ENCODE data around the gene ZNF138. TPM values are rescaled to one million over a fixed set of nuclear protein-coding genes. Genes with fewer than 3 reads are reported as not detected.
A peak's percentile ranks its signal among the peaks of the same experiment; 100 is the strongest.
"Not testable (repeated sequence)": the region's sequence is repeated elsewhere in the genome, so short reads cannot be mapped to it uniquely, and the experiment has no call there.

Gene ZNF138
- total RNA-seq, 1 experiment from 2014 or later: 9.2 TPM

DNA sequence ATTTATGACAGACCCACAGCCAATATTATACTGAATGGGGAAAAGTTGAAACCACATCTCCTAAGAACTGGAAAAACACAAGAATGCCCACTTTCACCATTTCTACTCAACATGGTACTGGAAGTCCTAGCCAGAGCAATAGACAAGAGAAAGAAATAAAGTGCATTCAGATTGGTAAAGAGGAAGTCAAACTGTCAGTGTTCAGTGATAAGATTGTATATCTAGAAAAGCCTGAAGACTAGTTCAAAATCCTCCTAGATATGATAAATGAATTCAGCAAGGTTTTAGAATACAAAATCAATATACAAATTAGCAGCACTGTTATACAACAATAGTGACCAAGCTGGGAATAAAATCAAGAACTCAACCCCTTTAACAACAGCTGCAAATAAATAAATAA is 6.9 kb upstream of the ZNF138 start:
- Histone ChIP-seq H3K4me1 (ENCODE audit: insufficient read depth, low read length, poor library complexity, severe bottlenecking) (no peaks in the 10 kb centered on the region), H3K4me3 (ENCODE audit: low read depth, low read length, poor library complexity, severe bottlenecking) (no peak overlapping the region), H3K36me3 (ENCODE audit: insufficient read depth, low read length, poor library complexity, severe bottlenecking) (no peaks in the 10 kb centered on the region), H3K9me3 (ENCODE audit: low read depth, low read length, poor library complexity, severe bottlenecking) (no peaks in the 10 kb centered on the region), H3K27me3 (replicated peaks; ENCODE audit: insufficient read depth, low read depth, low read length, poor library complexity) (no peaks in the 10 kb centered on the region), H3K27ac (ENCODE audit: low read depth, low read length, poor library complexity, severe bottlenecking) (no peak overlapping the region)
- no peak for DNase-seq (ENCODE audit: low spot score)
- BruUV-seq (replicated peaks): no TSS peak
- TF ChIP-seq, protein P1, sequence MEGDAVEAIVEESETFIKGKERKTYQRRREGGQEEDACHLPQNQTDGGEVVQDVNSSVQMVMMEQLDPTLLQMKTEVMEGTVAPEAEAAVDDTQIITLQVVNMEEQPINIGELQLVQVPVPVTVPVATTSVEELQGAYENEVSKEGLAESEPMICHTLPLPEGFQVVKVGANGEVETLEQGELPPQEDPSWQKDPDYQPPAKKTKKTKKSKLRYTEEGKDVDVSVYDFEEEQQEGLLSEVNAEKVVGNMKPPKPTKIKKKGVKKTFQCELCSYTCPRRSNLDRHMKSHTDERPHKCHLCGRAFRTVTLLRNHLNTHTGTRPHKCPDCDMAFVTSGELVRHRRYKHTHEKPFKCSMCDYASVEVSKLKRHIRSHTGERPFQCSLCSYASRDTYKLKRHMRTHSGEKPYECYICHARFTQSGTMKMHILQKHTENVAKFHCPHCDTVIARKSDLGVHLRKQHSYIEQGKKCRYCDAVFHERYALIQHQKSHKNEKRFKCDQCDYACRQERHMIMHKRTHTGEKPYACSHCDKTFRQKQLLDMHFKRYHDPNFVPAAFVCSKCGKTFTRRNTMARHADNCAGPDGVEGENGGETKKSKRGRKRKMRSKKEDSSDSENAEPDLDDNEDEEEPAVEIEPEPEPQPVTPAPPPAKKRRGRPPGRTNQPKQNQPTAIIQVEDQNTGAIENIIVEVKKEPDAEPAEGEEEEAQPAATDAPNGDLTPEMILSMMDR (conservative IDR thresholded peaks at IDR 0.05; ENCODE audit: low read depth, low read length): no peak
- TF ChIP-seq EZH2 (IDR thresholded peaks at IDR 0.05; ENCODE audit: borderline replicate concordance, low read depth, low read length, poor library complexity, severe bottlenecking): no peak
- ChIA-PET CTCF (no interaction called here), POLR2A (ENCODE audit: low non-redundant PET) (no interaction called here)
- intact Hi-C loops (cut with micrococcal nuclease; ENCODE audit: unreplicated experiment): no loop called here

DNA sequence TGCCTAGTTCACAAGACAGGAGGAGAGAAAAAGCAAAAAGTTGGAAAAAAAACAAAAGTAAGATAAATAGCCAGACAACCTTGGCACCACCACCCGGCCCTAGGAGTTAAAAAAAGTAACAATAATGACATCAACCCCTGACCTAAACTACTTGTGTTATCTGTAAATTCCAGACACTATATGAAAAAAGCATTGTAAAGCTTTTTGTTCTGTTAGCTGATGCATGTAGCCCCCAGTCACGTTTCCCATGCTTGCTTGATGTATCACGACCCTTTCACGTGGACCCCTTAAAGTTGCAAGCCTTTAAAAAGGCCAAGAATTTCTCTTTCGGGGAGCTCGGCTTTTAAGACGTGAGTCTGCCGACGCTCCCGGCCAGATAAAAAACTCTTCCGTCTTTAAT is 5.0 kb upstream of the ZNF138 start:
- intact Hi-C loops (cut with micrococcal nuclease; ENCODE audit: unreplicated experiment); H3K9me3 ChIP-seq (ENCODE audit: low read depth, low read length, poor library complexity, severe bottlenecking); CTCF ChIA-PET; BruUV-seq (replicated peaks); H3K27ac ChIP-seq (ENCODE audit: low read depth, low read length, poor library complexity, severe bottlenecking); DNase-seq (ENCODE audit: low spot score); H3K4me1 ChIP-seq (ENCODE audit: insufficient read depth, low read length, poor library complexity, severe bottlenecking); POLR2A ChIA-PET (ENCODE audit: low non-redundant PET); H3K36me3 ChIP-seq (ENCODE audit: insufficient read depth, low read length, poor library complexity, severe bottlenecking); H3K27me3 ChIP-seq (replicated peaks; ENCODE audit: insufficient read depth, low read depth, low read length, poor library complexity); H3K4me3 ChIP-seq (ENCODE audit: low read depth, low read length, poor library complexity, severe bottlenecking): not testable (repeated sequence)

DNA sequence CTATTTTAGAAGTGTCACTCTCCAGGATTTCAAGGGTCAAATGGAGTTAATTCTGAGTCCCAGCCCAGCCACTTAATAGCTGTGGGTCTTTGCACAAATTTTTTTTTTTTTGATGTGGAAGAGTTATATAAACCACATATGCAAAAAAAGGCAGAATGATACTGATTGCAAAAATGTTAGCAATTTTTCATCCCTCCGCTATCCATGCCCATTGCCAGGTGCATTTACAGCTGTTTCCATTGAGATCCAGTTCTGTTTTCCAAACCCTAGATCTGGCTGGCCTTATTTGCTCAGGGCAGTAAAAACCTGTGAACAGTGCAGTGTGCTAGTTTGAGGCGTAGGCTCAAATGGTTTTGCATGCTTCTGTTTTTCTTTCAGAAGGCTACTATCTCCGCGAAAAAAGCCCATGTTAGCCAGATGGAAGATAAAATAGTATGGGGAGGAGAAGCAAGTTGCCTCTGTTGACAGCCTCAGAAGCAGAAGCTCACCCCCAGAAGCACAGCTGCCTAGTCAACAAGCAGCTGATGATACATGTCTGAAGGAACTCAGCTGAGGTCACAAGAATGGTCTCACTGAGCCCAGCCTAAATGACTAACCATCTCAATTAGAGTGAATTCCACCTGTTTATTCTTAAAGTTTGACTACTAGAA is 997 bp upstream of the ZNF138 start:
- DNase-seq (ENCODE audit: low spot score): no peak
- ChIA-PET CTCF (no interaction called here), POLR2A (ENCODE audit: low non-redundant PET) (no interaction called here)
- H3K9me3 ChIP-seq (ENCODE audit: low read depth, low read length, poor library complexity, severe bottlenecking): no peaks in the 10 kb centered on the region
- no peak overlapping the region for H3K27ac ChIP-seq (ENCODE audit: low read depth, low read length, poor library complexity, severe bottlenecking)
- no TSS peak for BruUV-seq (replicated peaks)
- TF ChIP-seq EZH2 (IDR thresholded peaks at IDR 0.05; ENCODE audit: borderline replicate concordance, low read depth, low read length, poor library complexity, severe bottlenecking): no peak
- TF ChIP-seq, protein P1 (conservative IDR thresholded peaks at IDR 0.05; ENCODE audit: low read depth, low read length): no peak
- no peaks in the 10 kb centered on the region for H3K4me1 ChIP-seq (ENCODE audit: insufficient read depth, low read length, poor library complexity, severe bottlenecking)
- no peak overlapping the region for H3K4me3 ChIP-seq (ENCODE audit: low read depth, low read length, poor library complexity, severe bottlenecking)
- H3K27me3 ChIP-seq (replicated peaks; ENCODE audit: insufficient read depth, low read depth, low read length, poor library complexity): no peaks in the 10 kb centered on the region
- H3K36me3 ChIP-seq (ENCODE audit: insufficient read depth, low read length, poor library complexity, severe bottlenecking): peaks cover 3% of the 10 kb centered on the region
- intact Hi-C loops (cut with micrococcal nuclease; ENCODE audit: unreplicated experiment): no loop called here

DNA sequence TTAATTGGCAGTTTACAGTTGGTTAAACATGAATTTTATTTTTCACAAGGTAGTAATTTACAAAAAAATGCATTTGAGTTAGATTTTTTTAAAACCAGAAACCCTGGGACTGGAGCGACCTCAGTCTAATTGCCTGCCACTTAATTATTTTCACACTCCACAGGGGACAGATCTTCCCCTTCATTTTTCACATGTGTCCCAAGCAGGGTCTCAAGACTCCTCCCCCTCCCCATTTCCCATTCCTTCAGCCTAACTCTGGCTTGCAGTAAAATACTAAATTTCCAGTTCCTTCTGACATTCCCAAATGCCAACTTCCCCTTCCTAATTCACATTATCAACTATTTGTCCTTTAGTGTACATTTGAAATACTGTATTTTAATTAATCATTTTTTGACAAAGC is 948 bp downstream of the ZNF138 start:
- CTCF ChIA-PET: no interaction called here
- H3K36me3 ChIP-seq (ENCODE audit: insufficient read depth, low read length, poor library complexity, severe bottlenecking): peaks cover 13% of the 10 kb centered on the region
- H3K4me1 ChIP-seq (ENCODE audit: insufficient read depth, low read length, poor library complexity, severe bottlenecking): no peaks in the 10 kb centered on the region
- H3K9me3 ChIP-seq (ENCODE audit: low read depth, low read length, poor library complexity, severe bottlenecking): no peaks in the 10 kb centered on the region
- intact Hi-C loops (cut with micrococcal nuclease; ENCODE audit: unreplicated experiment): no loop called here
- peak overlapping the region; percentile 84 for H3K27ac ChIP-seq (ENCODE audit: low read depth, low read length, poor library complexity, severe bottlenecking)
- DNase-seq (ENCODE audit: low spot score): peak; percentile 3
- TSS peak; percentile 61 for BruUV-seq (replicated peaks)
- no peaks in the 10 kb centered on the region for H3K27me3 ChIP-seq (replicated peaks; ENCODE audit: insufficient read depth, low read depth, low read length, poor library complexity)
- POLR2A ChIA-PET (ENCODE audit: low non-redundant PET): no interaction called here
- no peak for TF ChIP-seq EZH2 (IDR thresholded peaks at IDR 0.05; ENCODE audit: borderline replicate concordance, low read depth, low read length, poor library complexity, severe bottlenecking)
- TF ChIP-seq, protein P1 (conservative IDR thresholded peaks at IDR 0.05; ENCODE audit: low read depth, low read length): no peak
- H3K4me3 ChIP-seq (ENCODE audit: low read depth, low read length, poor library complexity, severe bottlenecking): peak overlapping the region; percentile 80

DNA sequence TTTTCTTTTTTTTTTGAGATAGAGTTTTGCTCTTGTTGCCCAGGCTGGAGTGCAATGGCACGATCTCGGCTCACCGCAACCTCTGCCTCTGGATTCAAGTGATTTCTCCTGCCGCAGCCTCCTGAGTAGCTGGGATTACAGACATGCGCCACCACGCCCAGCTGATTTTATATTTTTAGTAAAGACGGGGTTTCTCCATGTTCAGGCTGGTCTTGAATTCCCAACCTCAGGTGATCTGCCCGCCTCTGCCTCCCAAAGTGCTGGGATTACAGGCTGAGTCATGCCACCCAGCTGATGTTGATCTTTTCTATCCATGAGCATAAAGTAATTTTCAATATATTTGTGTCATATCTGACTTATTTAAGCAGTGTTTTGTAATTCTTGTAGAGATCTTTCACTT is 4.9 kb downstream of the ZNF138 start:
- H3K27me3 ChIP-seq (replicated peaks; ENCODE audit: insufficient read depth, low read depth, low read length, poor library complexity); H3K4me3 ChIP-seq (ENCODE audit: low read depth, low read length, poor library complexity, severe bottlenecking); H3K9me3 ChIP-seq (ENCODE audit: low read depth, low read length, poor library complexity, severe bottlenecking); BruUV-seq (replicated peaks); intact Hi-C loops (cut with micrococcal nuclease; ENCODE audit: unreplicated experiment); DNase-seq (ENCODE audit: low spot score); CTCF ChIA-PET; POLR2A ChIA-PET (ENCODE audit: low non-redundant PET); H3K27ac ChIP-seq (ENCODE audit: low read depth, low read length, poor library complexity, severe bottlenecking); H3K4me1 ChIP-seq (ENCODE audit: insufficient read depth, low read length, poor library complexity, severe bottlenecking): not testable (repeated sequence)
- H3K36me3 ChIP-seq (ENCODE audit: insufficient read depth, low read length, poor library complexity, severe bottlenecking): peaks cover 38% of the 10 kb centered on the region
